Mesenchymal stem cell (in vitro differentiated cells and primary cell): ENCODE data around the gene C19orf18. TPM values are rescaled to one million over a fixed set of nuclear protein-coding genes. Genes with fewer than 3 reads are reported as not detected.

Source experiments
- DNase-seq: peaks from one replicate; pipeline ENCODE4 v3.0.0-alpha.2; 2013
- H2AFZ ChIP-seq: one replicate; pipeline ENCODE4 v1.6.1; 2013; ENCODE audit warnings: low read depth, mild to moderate bottlenecking, control low read depth, inconsistent platforms, low read length, moderate library complexity
- H2AK5ac ChIP-seq: 2 replicates; pipeline ENCODE4 v1.6.1; 2013; ENCODE audit warnings: low read length, moderate library complexity, mild to moderate bottlenecking, inconsistent platforms; ENCODE audit not compliant: severe bottlenecking
- H2BK120ac ChIP-seq: one replicate; pipeline ENCODE4 v1.6.1; 2013; ENCODE audit warnings: low read depth, mild to moderate bottlenecking, inconsistent platforms, low read length, moderate library complexity
- H2BK12ac ChIP-seq, 2 experiments: one replicate each; pipeline ENCODE4 v1.6.1; 2013; ENCODE audit warnings: inconsistent platforms in 2 of 2, low read length in 2 of 2, mild to moderate bottlenecking in 2 of 2, moderate library complexity in 2 of 2, control low read depth in 1 of 2
- H2BK15ac ChIP-seq: one replicate; pipeline ENCODE4 v1.6.1; 2013; ENCODE audit warnings: mild to moderate bottlenecking, low read depth, inconsistent platforms; ENCODE audit not compliant: poor library complexity, severe bottlenecking
- H2BK5ac ChIP-seq: 2 replicates; pipeline ENCODE4 v1.6.1; 2013; ENCODE audit warnings: low read depth, mild to moderate bottlenecking, low read length, control low read depth, inconsistent platforms; ENCODE audit not compliant: poor library complexity, severe bottlenecking
- H3K14ac ChIP-seq, 2 experiments: one replicate each; pipeline ENCODE4 v1.6.1; 2013; ENCODE audit warnings: inconsistent platforms in 2 of 2, low read length in 2 of 2, control low read depth in 1 of 2, mild to moderate bottlenecking in 1 of 2, moderate library complexity in 1 of 2
- H3K18ac ChIP-seq, 2 experiments: one replicate each; pipeline ENCODE4 v1.6.1; 2013; ENCODE audit warnings: inconsistent platforms in 2 of 2, low read length in 2 of 2, control low read depth in 1 of 2, low read depth in 1 of 2, mild to moderate bottlenecking in 1 of 2
- H3K23ac ChIP-seq, 2 experiments: one replicate each; pipeline ENCODE4 v1.6.1; 2013; ENCODE audit warnings: inconsistent platforms in 2 of 2, low read length in 2 of 2, mild to moderate bottlenecking in 2 of 2, moderate library complexity in 2 of 2, control low read depth in 1 of 2
- H3K27ac ChIP-seq: 2 replicates; pipeline ENCODE4 v1.5.1; 2013; ENCODE audit warnings: mild to moderate bottlenecking, moderate library complexity, low read length, control low read depth, inconsistent platforms; ENCODE audit not compliant: poor library complexity, severe bottlenecking
- H3K27me3 ChIP-seq, 2 experiments: 2 replicates each; pipeline versions ENCODE4 v1.6.1 to v1.7.0; 2013; ENCODE audit warnings: low read length in 2 of 2, mild to moderate bottlenecking in 2 of 2, moderate library complexity in 2 of 2, control low read depth in 1 of 2, inconsistent platforms in 1 of 2; ENCODE audit not compliant: control insufficient read depth in 1 of 2, insufficient read depth in 1 of 2
- H3K36me3 ChIP-seq, 2 experiments: 2 replicates each; pipeline versions ENCODE4 v1.6.1 to v1.7.0; 2013; ENCODE audit warnings: low read length in 2 of 2, control low read depth in 1 of 2, inconsistent platforms in 1 of 2, low read depth in 1 of 2, mild to moderate bottlenecking in 1 of 2; ENCODE audit not compliant: insufficient read depth in 2 of 2, control insufficient read depth in 1 of 2
- H3K4ac ChIP-seq, 2 experiments: one replicate each; pipeline ENCODE4 v1.6.1; 2013; ENCODE audit warnings: inconsistent platforms in 2 of 2, low read length in 2 of 2, mild to moderate bottlenecking in 2 of 2, moderate library complexity in 2 of 2, control low read depth in 1 of 2, low read depth in 1 of 2
- H3K4me1 ChIP-seq: 2 replicates; pipeline ENCODE4 v1.6.1; 2013; ENCODE audit warnings: low read depth, low read length, control low read depth; ENCODE audit not compliant: control insufficient read depth, insufficient read depth
- H3K4me2 ChIP-seq: 2 replicates; pipeline ENCODE4 v1.6.1; 2013; ENCODE audit warnings: low read length, mild to moderate bottlenecking, inconsistent platforms; ENCODE audit not compliant: poor library complexity, severe bottlenecking
- H3K4me3 ChIP-seq, 2 experiments: 2 replicates each; pipeline versions ENCODE4 v1.5.1 to v1.7.0; 2013; ENCODE audit warnings: low read length in 2 of 2, mild to moderate bottlenecking in 2 of 2, control low read depth in 1 of 2, low read depth in 1 of 2; ENCODE audit not compliant: insufficient read depth in 1 of 2
- H3K79me1 ChIP-seq: replicated peaks from 2 replicates; pipeline ENCODE4 v1.6.1; 2013; ENCODE audit warnings: mild to moderate bottlenecking, control low read depth, low read length, inconsistent platforms; ENCODE audit not compliant: poor library complexity, severe bottlenecking
- H3K9ac ChIP-seq: 2 replicates; pipeline ENCODE4 v1.7.0; 2013; ENCODE audit warnings: mild to moderate bottlenecking, low read length, moderate library complexity
- H3K9me3 ChIP-seq: 2 replicates; pipeline ENCODE4 v1.7.0; 2013; ENCODE audit warnings: mild to moderate bottlenecking, low read length; ENCODE audit not compliant: control insufficient read depth
- H4K8ac ChIP-seq: one replicate; pipeline ENCODE4 v1.6.1; 2013; ENCODE audit warnings: inconsistent platforms, mild to moderate bottlenecking, low read length, moderate library complexity
- H4K91ac ChIP-seq: one replicate; pipeline ENCODE4 v1.6.1; 2013; ENCODE audit warnings: mild to moderate bottlenecking, low read length, inconsistent platforms
- WGBS: methylation state at CpG from one replicate; pipeline ENCODE4 v1.1.7; 2013; ENCODE audit warnings: mixed read lengths; 5-methylcytosine and 5-hydroxymethylcytosine counted together
- polyA plus RNA-seq, 2 experiments: library from polyadenylated mRNA; stranded (reverse); fragments of 200-250 nt; gene quantifications; one replicate each; pipeline ENCODE4 v1.2.3, GENCODE V29; 2013

C19orf18 gene
- polyA plus RNA-seq (2013, experiment 1 of 2): 1.2 TPM
- 1.0 TPM for polyA plus RNA-seq (2013, experiment 2 of 2)

DNA sequence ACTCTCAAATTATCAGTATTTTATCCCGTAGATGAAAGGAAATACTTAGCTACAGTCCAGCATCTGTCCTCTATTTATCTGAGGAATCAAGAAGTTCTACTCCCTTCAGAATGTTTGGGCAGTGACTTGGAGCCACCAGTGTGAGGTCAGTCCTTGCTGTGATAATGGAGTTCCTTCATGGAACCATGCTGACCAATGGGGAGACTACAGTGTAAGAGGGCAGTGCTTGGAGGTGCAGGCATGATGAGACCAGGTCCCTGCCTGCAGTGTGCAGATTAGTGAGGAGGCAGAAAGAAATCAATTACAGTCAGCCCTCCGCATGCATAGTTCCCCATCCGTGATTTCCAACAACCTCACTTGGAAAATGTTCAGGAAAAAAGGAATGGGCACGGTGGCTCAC, at the start of gene C19orf18:
C19orf18 (minus strand) TSS at position 101 of the 400 bp plus-strand sequence. CDS start 102 bp downstream, outside the sequence.
- peaks cover 26 to 62% of the 10 kb centered on the region in 2 experiments for H3K36me3 ChIP-seq
- H3K9ac ChIP-seq: no peak within 1 kb of the TSS
- H2BK120ac ChIP-seq: no peak within 1 kb of the TSS
- no peak within 1 kb of the TSS for H2BK15ac ChIP-seq
- no peak within 1 kb of the TSS for H4K8ac ChIP-seq
- H3K27ac ChIP-seq: no peak within 1 kb of the TSS
- no peak within 1 kb of the TSS for H3K4ac ChIP-seq
- no peak within 1 kb of the TSS for H3K18ac ChIP-seq
- H3K14ac ChIP-seq: no peak within 1 kb of the TSS
- no peak within 1 kb of the TSS for H2BK12ac ChIP-seq
- H3K23ac ChIP-seq: no peak within 1 kb of the TSS
- no peak within 1 kb of the TSS for H2AFZ ChIP-seq
- H3K9me3 ChIP-seq: peaks cover 93% of the 10 kb centered on the region
- H4K91ac ChIP-seq: no peak within 1 kb of the TSS
- no peak within 1 kb of the TSS for H2AK5ac ChIP-seq
- H3K27me3 ChIP-seq: no peaks in the 10 kb centered on the region
- no peak for DNase-seq
- no peaks in the 10 kb centered on the region for H3K4me1 ChIP-seq
- WGBS: 93% methylated on average over 4 of the region's 4 CpGs
- H3K4me2 ChIP-seq: no peak within 1 kb of the TSS
- H3K79me1 ChIP-seq: peaks cover 5% of the 10 kb centered on the region
- H2BK5ac ChIP-seq: no peak within 1 kb of the TSS
- peak within 1 kb of the TSS in 1 of 2 experiments; percentile 62 for H3K4me3 ChIP-seq

DNA sequence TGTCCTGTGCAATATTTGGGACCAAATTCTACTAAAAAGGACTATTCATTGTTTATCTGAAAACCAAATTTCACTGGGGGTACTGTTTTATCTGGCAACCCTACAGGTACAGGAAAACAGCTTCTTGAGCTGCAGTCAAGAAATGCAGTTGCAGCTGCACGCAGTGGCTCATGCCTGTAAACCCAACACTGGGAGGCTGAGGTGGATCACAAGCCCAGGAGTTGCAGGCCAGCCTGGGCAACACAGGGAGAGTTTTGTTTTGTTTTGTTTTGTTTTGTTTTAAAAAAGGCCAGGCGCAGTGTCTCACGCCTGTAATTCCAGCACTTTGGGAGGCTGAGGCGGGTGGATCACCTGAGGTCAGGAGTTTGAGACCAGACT, 47.9 kb upstream of the C19orf18 start:
- Histone ChIP-seq H3K9me3 (peaks cover 15% of the 10 kb centered on the region), H4K91ac (no peak overlapping the region), H3K79me1 (no peaks in the 10 kb centered on the region), H2BK12ac (no peak overlapping the region), H3K4ac (no peak overlapping the region), H2BK5ac (no peak overlapping the region), H2BK15ac (no peak overlapping the region), H3K14ac (no peak overlapping the region), H3K18ac (no peak overlapping the region), H2BK120ac (no peak overlapping the region), H3K4me2 (no peak overlapping the region), H2AFZ (no peak overlapping the region), H3K4me1 (no peaks in the 10 kb centered on the region), H2AK5ac (no peak overlapping the region), H3K9ac (no peak overlapping the region), H3K23ac (no peak overlapping the region), H3K27me3 (no peaks in the 10 kb centered on the region), H3K4me3 (no peak overlapping the region), H3K36me3 (no peaks in the 10 kb centered on the region), H4K8ac (no peak overlapping the region), H3K27ac (no peak overlapping the region)
- 82% methylated on average over 4 of the region's 4 CpGs for WGBS
- DNase-seq: no peak

- Histone ChIP-seq H3K9ac (no peak overlapping the region), H3K18ac (no peak overlapping the region), H3K14ac (no peak overlapping the region), H2BK12ac (no peak overlapping the region), H3K4me1 (no peaks in the 10 kb centered on the region), H4K91ac (no peak overlapping the region), H2BK15ac (no peak overlapping the region), H3K27ac (no peak overlapping the region), H3K4ac (no peak overlapping the region), H3K36me3 (no peaks in the 10 kb centered on the region), H2AK5ac (no peak overlapping the region), H4K8ac (no peak overlapping the region), H2BK120ac (no peak overlapping the region), H3K79me1 (no peaks in the 10 kb centered on the region), H2AFZ (no peak overlapping the region), H2BK5ac (no peak overlapping the region), H3K9me3 (peaks cover 20% of the 10 kb centered on the region), H3K23ac (no peak overlapping the region), H3K4me3 (no peak overlapping the region), H3K27me3 (no peaks in the 10 kb centered on the region), H3K4me2 (no peak overlapping the region)
- 70% methylated on average over 27 of the region's 30 CpGs for WGBS
- DNase-seq: peak; percentile 23
Observed at GRCh38 chr19:58021541-58022282, 47.4 kb upstream of the C19orf18 start.

GRCh38 chr19:58020129-58020528, 45.8 kb upstream of the C19orf18 start:
- Histone ChIP-seq H3K18ac (no peak overlapping the region), H2BK15ac (no peak overlapping the region), H3K27ac (no peak overlapping the region), H4K8ac (no peak overlapping the region), H2AFZ (no peak overlapping the region), H3K9me3 (peaks cover 27% of the 10 kb centered on the region), H2BK5ac (no peak overlapping the region), H2BK12ac (no peak overlapping the region), H3K4ac (no peak overlapping the region), H3K14ac (no peak overlapping the region), H4K91ac (no peak overlapping the region), H3K79me1 (no peaks in the 10 kb centered on the region), H3K23ac (no peak overlapping the region), H3K36me3 (no peaks in the 10 kb centered on the region), H3K27me3 (no peaks in the 10 kb centered on the region), H3K4me2 (no peak overlapping the region), H3K4me1 (no peaks in the 10 kb centered on the region), H2BK120ac (no peak overlapping the region), H2AK5ac (no peak overlapping the region), H3K9ac (no peak overlapping the region), H3K4me3 (no peak overlapping the region)
- 66% methylated on average over 7 of the region's 7 CpGs for WGBS
- no peak for DNase-seq
